HG03565 (cell line): ENCODE measurements around the gene CAPZA1.

Source experiments
- ATAC-seq: cut with Tn5 transposase; IDR thresholded peaks from one replicate; pipeline ENCODE4 v1.9.1; 2021; ENCODE audit warnings: mild to moderate bottlenecking, moderate library complexity; ENCODE audit not compliant: unreplicated experiment

The CAPZA1 gene

GRCh38 chr1:112675728-112676381, 56.2 kb downstream of the CAPZA1 start:
- no peak for ATAC-seq

- ATAC-seq, result no peak
These were observed 56.9 kb downstream of the CAPZA1 start for GRCh38 chr1:112676543-112676942.

- no peak for ATAC-seq
These were observed 57.9 kb downstream of the CAPZA1 start for GRCh38 chr1:112677501-112677900.

- no peak for ATAC-seq
These were observed 59.0 kb downstream of the CAPZA1 start for GRCh38 chr1:112678605-112679004.

DNA sequence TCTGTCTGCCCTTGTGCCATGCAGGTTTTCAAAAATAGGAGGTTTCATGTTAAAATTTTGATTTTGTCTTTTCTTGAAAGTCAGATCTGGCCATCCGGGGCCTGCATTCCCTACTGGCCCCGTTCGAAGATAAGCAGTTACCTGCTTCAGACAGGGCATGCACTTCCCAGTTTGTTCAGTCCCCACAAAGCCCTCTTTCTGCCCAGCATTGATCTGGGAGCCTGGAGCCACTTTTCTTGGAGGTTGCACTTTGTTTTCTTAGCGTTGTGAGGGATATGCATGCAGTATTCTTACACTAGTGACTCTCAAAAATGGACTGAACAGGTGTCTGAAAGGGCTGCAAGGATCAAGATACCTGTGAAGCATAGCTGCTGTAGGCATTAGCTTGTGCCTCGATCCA, 66.3 kb downstream of the CAPZA1 start:
- no peak for ATAC-seq

DNA sequence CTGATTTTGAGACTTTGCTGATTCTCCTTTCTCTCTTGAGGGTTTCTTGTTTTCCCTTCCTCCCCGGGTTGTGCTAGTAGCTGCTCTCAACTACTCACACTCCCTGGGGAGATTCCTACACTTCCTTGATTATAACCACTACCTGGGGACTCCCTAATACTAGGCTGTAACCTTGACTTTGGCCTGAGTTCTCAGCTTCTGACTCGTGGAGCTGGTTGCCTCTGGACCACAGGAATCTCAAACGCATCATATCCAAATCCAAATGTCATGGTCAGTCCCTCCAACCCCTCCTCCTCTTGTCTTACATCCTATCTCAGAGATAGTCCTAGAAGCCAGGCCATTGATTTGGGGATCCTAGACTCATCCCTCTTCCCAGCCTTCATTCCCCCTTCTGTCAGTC, 66.8 kb downstream of the CAPZA1 start:
- ATAC-seq, result no peak

GRCh38 chr1:112686835-112687234, 67.2 kb downstream of the CAPZA1 start:
- ATAC-seq, result no peak

- ATAC-seq, result no peak
These were observed 67.7 kb downstream of the CAPZA1 start for GRCh38 chr1:112687361-112687760.

DNA sequence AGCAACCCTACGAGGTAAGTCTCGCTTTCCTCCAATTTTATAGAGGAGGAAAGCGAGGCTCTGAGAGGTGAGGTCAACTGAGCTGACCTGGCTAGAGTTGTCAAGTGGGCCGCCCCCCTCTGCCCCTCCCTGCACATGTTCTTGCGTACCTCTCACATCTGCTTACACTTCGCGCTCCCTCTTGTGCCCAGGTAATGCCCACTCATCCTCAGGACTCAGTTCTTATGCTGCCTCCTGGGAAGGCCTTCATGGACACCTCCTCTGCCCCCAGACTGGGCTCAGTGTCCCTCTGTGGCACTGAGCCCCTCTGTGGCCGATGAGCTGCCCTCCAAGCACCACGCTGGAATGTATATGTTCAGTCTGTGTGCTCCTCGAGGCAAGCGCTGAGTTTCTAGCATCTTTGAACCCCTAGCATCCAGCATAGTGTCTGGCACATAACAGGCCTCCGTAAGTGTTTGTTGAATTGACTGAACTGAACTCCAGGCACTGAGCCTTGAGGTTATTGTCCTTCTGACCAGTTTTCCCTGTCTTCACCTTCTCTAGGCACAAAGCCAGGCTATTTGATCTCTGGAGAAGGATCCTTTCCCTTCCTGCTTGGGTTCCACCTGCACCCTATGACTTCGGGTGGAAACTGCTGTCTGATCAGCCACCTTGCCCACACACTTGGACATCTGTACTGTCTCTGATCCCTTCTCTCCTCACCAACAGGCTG, 68.3 kb downstream of the CAPZA1 start:
- no peak for ATAC-seq

GRCh38 chr1:112688781-112689193, 69.2 kb downstream of the CAPZA1 start:
- ATAC-seq, result no peak

DNA sequence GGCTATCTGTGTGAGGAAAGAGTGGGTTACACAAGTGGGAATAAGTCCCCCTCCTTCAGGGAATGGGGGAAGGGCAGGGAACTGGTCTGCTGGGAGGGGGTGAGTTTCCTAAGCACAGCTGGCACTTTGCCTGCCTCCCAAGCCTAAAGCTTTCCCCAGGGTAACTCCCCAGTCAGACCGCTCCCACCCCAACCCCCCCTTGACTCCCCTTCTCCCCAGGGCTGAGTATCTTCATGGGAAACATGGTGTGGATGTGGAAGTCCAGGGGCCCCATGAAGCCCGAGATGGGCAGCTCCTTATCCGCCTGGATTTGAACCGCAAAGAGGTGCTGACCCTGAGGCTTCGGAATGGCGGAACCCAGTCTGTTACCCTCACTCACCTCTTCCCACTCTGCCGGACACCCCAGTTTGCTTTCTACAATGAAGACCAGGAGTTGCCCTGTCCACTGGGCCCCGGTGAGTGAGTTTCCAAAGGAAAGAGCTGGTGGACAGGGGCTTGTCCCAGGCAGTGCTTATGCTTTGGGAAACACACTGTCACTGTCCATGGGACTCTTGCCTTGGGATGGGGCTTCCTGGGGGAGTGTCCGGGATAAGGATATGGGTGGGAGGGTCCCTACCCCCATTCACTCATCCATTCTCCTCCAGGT, 69.7 kb downstream of the CAPZA1 start:
- ATAC-seq, result no peak

- no peak for ATAC-seq
These were observed 70.2 kb downstream of the CAPZA1 start for GRCh38 chr1:112689842-112690237.

GRCh38 chr1:112692681-112693080, 73.0 kb downstream of the CAPZA1 start:
- no peak for ATAC-seq

- ATAC-seq, result no peak
These were observed 74.2 kb downstream of the CAPZA1 start for GRCh38 chr1:112693821-112694220.

DNA sequence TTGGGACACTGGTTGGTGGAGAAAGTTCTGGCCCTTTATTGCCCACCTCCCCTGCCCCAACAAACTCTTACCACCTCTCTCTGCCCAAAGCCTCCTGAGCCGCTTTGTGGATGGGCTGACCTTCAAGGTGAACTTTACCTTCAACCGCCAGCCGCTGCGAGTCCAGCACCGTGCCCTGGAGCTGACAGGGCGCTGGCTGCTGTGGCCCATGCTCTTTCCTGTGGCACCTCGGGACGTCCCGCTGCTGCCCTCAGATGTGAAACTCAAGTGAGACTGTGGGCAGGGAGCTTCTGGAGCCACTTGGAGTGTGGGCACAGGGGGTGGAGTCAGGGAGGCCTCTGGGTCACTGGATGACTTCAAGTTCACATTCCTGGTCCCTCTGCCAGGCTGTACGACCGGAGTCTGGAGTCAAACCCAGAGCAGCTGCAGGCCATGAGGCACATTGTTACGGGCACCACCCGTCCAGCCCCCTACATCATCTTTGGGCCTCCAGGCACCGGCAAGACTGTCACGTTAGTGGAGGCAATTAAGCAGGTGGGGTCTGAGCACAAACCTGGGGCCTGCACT, 74.8 kb downstream of the CAPZA1 start:
- ATAC-seq, result no peak

DNA sequence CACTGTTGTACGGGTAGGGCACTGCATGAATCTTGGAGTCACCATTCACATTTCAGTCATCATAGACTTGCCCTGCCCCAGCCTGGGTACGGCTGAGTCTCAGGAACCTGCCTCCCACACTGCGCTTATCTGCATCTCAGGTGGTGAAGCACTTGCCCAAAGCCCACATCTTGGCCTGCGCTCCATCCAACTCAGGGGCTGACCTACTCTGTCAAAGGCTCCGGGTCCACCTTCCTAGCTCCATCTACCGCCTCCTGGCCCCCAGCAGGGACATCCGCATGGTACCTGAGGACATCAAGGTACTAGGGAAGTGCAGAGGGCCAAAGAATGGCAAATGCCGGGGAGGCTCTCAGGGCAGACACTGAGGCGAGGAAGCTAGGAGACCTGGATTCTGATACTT, 75.6 kb downstream of the CAPZA1 start:
- no peak for ATAC-seq

DNA sequence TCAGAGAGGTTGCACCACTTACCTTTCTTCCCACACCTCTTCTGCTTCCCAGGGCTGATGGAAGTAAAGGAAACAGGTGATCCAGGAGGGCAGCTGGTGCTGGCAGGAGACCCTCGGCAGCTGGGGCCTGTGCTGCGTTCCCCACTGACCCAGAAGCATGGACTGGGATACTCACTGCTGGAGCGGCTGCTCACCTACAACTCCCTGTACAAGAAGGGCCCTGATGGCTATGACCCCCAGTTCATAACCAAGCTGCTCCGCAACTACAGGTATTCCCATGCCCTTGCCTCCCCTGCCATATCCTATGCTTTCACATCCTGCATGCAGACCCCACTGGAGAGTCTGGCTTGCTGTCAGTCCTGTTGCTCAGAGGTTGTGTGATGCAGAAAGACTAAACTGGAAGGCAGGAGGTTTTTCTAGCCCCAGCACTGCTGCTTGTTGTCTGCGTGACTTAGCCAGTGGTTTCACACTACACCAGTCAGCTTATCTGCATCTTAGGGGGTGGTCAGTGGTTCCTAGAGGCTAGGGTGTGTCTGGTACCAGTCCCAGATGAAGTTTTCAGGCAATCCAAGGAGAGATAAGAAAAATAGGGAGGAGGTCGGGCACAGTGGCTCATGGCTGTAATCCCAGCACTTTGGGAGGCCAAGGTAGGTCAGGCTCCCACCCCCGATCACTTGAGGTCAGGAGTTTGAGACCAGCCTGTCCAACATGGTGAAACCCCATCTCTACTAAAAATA, 77.1 kb downstream of the CAPZA1 start:
- ATAC-seq, result no peak

DNA sequence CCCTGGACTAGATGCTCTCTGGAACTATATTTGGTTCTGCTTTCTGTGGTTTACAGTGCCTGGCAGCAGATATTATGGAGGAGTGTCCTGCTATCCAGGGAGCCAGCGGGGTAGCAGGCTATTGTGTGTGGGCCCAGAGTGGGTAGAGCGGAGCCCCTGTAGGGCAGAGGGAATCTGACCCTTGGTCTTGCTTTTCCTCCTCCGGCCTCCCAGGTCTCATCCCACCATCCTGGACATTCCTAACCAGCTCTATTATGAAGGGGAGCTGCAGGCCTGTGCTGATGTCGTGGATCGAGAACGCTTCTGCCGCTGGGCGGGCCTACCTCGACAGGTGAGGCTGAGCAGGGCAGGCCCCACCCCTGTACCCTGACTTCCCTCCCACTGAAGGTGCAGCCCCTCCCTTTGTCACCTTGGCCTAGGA, 78.2 kb downstream of the CAPZA1 start:
- ATAC-seq, result no peak

DNA sequence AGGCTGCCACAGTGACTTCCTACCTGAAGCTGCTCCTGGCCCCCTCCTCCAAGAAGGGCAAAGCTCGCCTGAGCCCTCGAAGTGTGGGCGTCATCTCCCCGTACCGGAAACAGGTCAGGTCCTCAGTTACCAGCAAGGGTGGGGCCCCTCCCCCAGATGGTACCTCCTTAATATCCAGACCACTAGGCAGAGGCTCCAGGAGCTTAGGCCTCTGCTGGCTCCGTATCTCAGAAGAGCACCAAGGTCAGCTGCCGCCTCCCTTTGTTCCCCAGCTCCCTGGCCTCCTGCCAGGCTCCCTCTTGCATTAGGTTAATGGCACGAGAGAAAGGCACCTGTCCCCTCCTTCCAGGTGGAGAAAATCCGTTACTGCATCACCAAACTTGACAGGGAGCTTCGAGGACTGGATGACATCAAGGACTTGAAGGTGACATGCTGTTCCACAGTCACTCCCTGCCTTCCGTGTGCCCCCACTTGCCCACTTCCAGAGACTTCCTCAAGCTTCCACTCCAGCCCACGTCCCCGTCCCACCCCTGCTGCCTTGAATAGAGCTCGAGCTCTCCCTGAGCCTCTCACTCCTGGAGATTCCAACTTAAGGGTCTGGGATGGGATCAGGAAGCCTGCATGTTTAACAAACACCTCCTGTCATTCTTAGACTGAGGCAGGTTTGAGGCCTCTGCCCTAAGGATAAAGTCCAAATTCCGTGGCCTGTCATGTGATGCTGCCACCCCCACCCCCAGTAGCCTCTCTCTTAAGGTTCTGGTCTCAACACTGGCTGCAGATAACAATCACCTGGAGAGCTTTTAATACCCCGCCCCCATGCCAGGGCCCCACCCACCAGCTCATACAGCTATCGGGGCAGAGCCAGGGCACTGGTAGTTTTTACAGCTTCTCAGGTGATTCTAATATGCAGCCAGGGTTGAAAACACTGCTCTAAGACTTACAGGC, 79.0 kb downstream of the CAPZA1 start:
- no peak for ATAC-seq
